T-helper 1 cell treated with Interleukin-12 subunit alpha and Interleukin-12 subunit beta and Interleukin-4 antibody, amounts not matched to agents 30 ng/mL and 1 ng/mL, for 36 hours (primary cell): Measurements from ENCODE around the gene MRTFA. TPM values are rescaled to one million over a fixed set of nuclear protein-coding genes. Genes with fewer than 3 reads are reported as not detected.

Experiments
- intact Hi-C: fragments of 100-400 bp; cut with micrococcal nuclease; formaldehyde crosslinking; loops from one replicate; pipeline ENCODE4 v1.15.1; 2024
- total RNA-seq: library from RNA; stranded (reverse); gene quantifications from 2 replicates; pipeline ENCODE4 v1.2.3, GENCODE V29; 2022

MRTFA gene
- total RNA-seq, 1 donor from 2014 or later: 56.8 TPM

- intact Hi-C loops: no loop called here
Measured at GRCh38 chr22:40366068-40366467, 270.5 kb downstream of the MRTFA start.

- intact Hi-C loops: no loop called here
Measured at GRCh38 chr22:40364431-40364830, 272.1 kb downstream of the MRTFA start.

- intact Hi-C loops: no loop called here
Measured at GRCh38 chr22:40363059-40363458, 273.5 kb downstream of the MRTFA start.

- intact Hi-C loops: no loop called here
Measured at GRCh38 chr22:40361100-40361499, 275.4 kb downstream of the MRTFA start.

Other genes starting within 250 kb of the MRTFA start
- not detected in 2 replicates for gene MCHR1, start 42.8 kb upstream of the MRTFA start, total RNA-seq
- 20.3 and 23.7 TPM in 2 replicates for gene SLC25A17, start 182.6 kb upstream of the MRTFA start, total RNA-seq
- gene ST13, start 219.9 kb upstream of the MRTFA start, total RNA-seq: 121 and 124 TPM in 2 replicates
- gene XPNPEP3, start 220.4 kb upstream of the MRTFA start, total RNA-seq: 13.8 and 14.6 TPM in 2 replicates
- gene DNAJB7, start 225.4 kb upstream of the MRTFA start, total RNA-seq: not detected in 2 replicates